Stimulated activated naive CD8-positive, alpha-beta T cell treated with anti-CD3 and anti-CD28 coated beads, Interleukin-15, amount 100 ng/mL, for 72 hours (primary cell): ENCODE results near the gene DPP9.

Source experiments
- ATAC-seq: fragments of 150-1000 bp; cut with Tn5 transposase; 2 replicates; pipeline ENCODE4 v1.10.0; 2021; ENCODE audit warnings: mild to moderate bottlenecking, moderate library complexity
- DNase-seq, 2 donors: peaks; one replicate each; pipeline ENCODE4 v3.0.0; 2021 to 2022
- H3K27ac Mint-ChIP-seq, 2 donors: one replicate each; pipeline ENCODE4 v1.8.0; 2022; ENCODE audit warnings: mild to moderate bottlenecking in 2 of 2, mixed read lengths in 2 of 2, moderate library complexity in 2 of 2
- H3K27me3 Mint-ChIP-seq: one replicate; pipeline ENCODE4 v1.8.0; 2022; ENCODE audit warnings: mixed read lengths
- H3K4me1 Mint-ChIP-seq: one replicate; pipeline ENCODE4 v1.8.0; 2022; ENCODE audit warnings: mild to moderate bottlenecking, mixed read lengths
- H3K4me3 Mint-ChIP-seq, 2 donors: one replicate each; pipeline ENCODE4 v1.8.0; 2022; ENCODE audit warnings: mild to moderate bottlenecking in 2 of 2, mixed read lengths in 2 of 2, moderate library complexity in 1 of 2
- H3K9me3 Mint-ChIP-seq, 2 donors: one replicate each; pipeline ENCODE4 v1.8.0; 2022; ENCODE audit warnings: mixed read lengths in 2 of 2

Gene DPP9

DNA sequence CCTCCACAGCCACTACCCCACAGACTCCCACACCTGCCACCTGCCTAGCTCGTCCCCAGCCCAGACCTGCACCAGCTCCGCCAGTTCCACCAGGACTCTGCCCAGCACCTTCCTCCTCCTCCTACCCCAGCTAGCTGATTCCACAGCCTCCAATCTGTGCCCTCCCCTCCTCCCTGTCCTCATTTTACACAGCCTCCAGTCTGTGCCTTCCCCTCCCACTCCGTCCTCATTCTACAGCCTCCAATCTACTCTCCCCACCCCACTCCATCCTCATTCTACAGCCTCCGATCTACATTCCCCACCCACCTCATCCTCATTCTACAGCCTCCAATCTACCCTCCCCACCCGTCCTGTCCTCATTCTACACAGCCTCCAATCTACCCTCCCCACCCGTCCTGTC is 60.8 kb downstream of the DPP9 start:
- no peaks in the 10 kb centered on the region for H3K9me3 Mint-ChIP-seq
- H3K27me3 Mint-ChIP-seq, result no peaks in the 10 kb centered on the region
- H3K4me1 Mint-ChIP-seq, result peaks cover 15% of the 10 kb centered on the region
- no peak overlapping the region for H3K4me3 Mint-ChIP-seq
- DNase-seq, result no peak
- no peak overlapping the region for H3K27ac Mint-ChIP-seq
- ATAC-seq, result no peak

- peaks cover 15% of the 10 kb centered on the region for H3K4me1 Mint-ChIP-seq
- DNase-seq (no peak), ATAC-seq (no peak)
- no peaks in the 10 kb centered on the region for H3K27me3 Mint-ChIP-seq
- no peaks in the 10 kb centered on the region for H3K9me3 Mint-ChIP-seq
- H3K4me3 Mint-ChIP-seq, result no peak overlapping the region
- peak overlapping the region in 1 of 2 donors; percentile 81 for H3K27ac Mint-ChIP-seq
Measured at GRCh38 chr19:4662020-4662695, 61.5 kb downstream of the DPP9 start.

DNA sequence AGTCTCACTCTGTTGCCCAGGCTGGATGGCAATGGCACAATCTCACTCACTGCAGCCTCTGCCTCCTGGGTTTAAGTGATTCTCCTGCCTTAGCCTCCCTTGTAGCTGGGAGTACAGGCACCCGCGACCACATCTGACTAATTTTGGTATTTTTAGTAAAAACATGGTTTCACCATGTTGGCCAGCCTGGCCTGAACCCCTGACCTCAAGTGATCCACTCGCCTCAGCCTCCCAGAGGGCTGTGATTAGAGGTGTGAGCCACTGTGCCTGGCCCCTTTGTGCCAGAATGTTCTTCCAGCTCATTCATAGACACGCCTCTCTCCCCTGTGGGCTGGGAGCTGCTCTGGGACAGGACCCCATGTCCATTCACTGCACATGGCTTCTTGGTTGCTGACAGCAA is 62.6 kb downstream of the DPP9 start:
- Mint-ChIP-seq H3K4me3 (no peak overlapping the region), H3K9me3 (no peaks in the 10 kb centered on the region), H3K27ac (peak overlapping the region; percentile 78 to 82), H3K4me1 (peaks cover 15% of the 10 kb centered on the region), H3K27me3 (no peaks in the 10 kb centered on the region)
- peak; percentile 32 for ATAC-seq
- DNase-seq, result no peak

- H3K27ac Mint-ChIP-seq, result peak overlapping the region in 1 of 2 donors; percentile 82
- ATAC-seq (peak; percentile 61), DNase-seq (no peak)
- peaks cover 15% of the 10 kb centered on the region for H3K4me1 Mint-ChIP-seq
- H3K27me3 Mint-ChIP-seq, result no peaks in the 10 kb centered on the region
- no peak overlapping the region for H3K4me3 Mint-ChIP-seq
- H3K9me3 Mint-ChIP-seq, result no peaks in the 10 kb centered on the region
Measured at GRCh38 chr19:4660181-4660791, 63.4 kb downstream of the DPP9 start.

DNA sequence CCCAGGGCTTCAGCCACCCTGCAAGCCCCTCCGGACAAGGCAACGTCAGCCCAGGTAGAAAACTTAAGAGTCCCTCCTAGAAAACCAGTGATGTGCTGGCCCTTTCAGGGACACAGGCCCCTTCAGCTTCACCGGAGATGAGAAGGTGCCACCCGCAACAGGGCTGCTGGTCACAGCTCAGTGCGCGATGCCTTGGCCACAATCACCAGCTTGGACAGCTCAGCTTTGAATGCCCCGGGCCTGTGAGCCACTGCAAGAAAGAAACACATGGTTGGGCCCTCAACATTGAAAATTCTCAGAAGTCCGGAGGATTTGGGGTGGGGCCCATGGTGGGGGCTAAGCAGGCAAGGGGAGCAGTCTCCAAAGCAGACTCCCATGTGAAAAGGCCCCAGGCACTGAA is 65.8 kb downstream of the DPP9 start:
- no peak for DNase-seq
- Mint-ChIP-seq H3K27ac (no peak overlapping the region), H3K4me1 (peaks cover 15% of the 10 kb centered on the region), H3K27me3 (no peaks in the 10 kb centered on the region), H3K4me3 (no peak overlapping the region), H3K9me3 (no peaks in the 10 kb centered on the region)
- ATAC-seq, result no peak

GRCh38 chr19:4657262-4657661 is 66.4 kb downstream of the DPP9 start:
- peaks cover 15% of the 10 kb centered on the region for H3K4me1 Mint-ChIP-seq
- ATAC-seq, result no peak

DNA sequence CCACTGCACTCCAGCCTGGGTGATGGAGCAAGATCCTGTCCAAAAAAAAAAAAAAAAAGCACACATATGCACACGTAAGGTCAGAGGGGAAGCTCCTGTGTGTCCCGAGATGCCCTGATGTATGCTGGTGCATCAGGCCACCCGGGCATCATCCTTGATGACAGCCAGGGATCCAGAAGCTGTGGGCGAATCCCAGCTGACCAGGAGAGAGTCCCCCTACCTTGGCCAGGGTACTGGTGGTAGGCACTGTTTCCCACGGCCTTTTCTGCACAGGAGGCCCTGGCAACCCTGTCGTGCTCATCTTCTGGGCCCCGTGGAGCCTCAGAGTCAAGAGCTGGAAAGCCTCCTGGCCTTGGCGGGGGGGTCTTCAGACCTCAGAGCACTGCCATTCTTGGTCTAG is 67.5 kb downstream of the DPP9 start:
- H3K4me1 Mint-ChIP-seq, result peaks cover 8% of the 10 kb centered on the region
- DNase-seq (no peak), ATAC-seq (no peak)
- H3K27me3 Mint-ChIP-seq, result no peaks in the 10 kb centered on the region
- H3K4me3 Mint-ChIP-seq, result no peak overlapping the region
- H3K9me3 Mint-ChIP-seq, result no peaks in the 10 kb centered on the region
- H3K27ac Mint-ChIP-seq, result no peak overlapping the region

More at GRCh38 chr19:4657262-4657661, 66.4 kb downstream of the DPP9 start:
- H3K4me3 Mint-ChIP-seq, result no peak overlapping the region
- H3K9me3 Mint-ChIP-seq, result no peaks in the 10 kb centered on the region
- DNase-seq, result no peak
- peak overlapping the region; percentile 25 to 48 for H3K27ac Mint-ChIP-seq
- H3K27me3 Mint-ChIP-seq, result no peaks in the 10 kb centered on the region

DNA sequence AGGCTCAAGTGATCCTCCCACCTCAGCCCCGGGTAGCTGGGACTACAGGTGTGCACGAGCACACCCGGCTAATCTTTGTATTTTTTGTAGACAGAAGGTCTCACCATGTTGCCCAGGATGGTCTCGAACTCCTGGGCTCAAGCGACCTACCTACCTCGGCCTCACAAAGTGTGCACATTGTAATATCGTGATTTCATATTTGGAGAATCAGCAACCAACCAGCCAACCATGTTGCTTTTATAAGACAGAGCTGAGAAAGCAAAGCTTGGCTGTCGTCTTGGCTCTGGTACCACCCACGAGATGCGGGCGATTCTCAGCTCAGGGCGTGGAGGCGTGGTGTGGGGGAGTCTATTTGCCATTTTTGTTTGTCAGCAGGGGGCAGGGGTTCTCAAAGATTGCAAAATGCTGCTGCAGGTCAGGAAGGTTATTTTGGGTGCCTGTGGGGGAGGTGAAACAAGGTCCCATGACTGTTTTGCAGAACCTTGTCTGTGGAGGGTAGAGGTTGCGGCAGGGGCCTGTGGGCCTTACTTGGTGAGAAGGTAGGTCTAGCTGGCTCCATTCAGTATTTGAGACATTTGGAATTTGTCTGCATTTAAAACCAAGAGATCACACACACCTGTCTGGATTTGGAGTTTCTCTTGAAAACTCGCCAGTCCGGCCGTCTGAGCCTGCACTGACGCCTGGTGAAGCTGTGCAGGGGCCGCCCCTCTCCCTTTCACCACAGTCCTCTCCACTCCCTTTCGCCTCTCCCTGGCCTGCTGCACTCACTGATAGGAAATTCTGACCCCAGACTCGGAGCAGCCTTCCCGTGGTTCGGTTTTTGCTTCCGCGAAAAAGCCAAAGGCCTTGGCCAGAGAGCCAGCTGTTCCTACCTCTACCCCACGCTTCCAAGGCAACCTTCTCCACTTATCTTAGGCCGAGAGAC is 68.9 kb downstream of the DPP9 start:
- ATAC-seq, result no peak

DNA sequence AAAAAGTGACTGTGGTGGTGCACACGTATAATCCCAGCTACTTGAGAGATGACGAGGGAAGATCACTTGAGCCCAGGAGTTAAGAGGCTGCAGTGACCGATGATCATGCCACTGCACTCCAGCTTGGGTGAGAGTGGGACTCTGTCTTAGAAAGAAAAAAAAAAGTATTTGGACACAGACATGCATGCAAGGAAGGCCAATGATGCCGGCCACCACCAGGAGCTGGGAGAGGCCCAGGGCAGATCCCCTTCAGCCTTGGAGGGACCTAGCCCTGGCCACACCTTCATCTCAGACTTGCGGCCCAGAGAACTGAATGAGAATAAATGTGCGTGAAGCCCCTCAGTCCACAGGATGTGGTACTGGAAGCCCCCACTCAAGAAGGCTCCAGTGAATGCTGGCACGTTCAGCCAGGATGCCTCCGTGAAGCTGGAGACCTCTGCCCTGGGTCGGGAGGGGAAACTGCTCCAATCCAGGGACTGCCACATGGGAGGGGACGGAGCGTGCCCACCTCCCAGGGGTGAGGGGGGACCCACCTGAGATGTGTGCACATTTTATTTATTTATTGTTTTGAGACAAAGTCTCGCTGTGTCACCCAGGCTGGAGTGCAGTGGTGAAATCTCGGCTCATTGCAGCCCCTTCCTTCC is 69.7 kb downstream of the DPP9 start:
- H3K4me1 Mint-ChIP-seq, result peaks cover 7% of the 10 kb centered on the region
- no peak for DNase-seq
- no peaks in the 10 kb centered on the region for H3K27me3 Mint-ChIP-seq
- no peak for ATAC-seq
- H3K9me3 Mint-ChIP-seq, result no peaks in the 10 kb centered on the region
- no peak overlapping the region for H3K27ac Mint-ChIP-seq
- H3K4me3 Mint-ChIP-seq, result no peak overlapping the region

More for the DNA sequence above, 68.9 kb downstream of the DPP9 start:
- Mint-ChIP-seq H3K4me3 (no peak overlapping the region), H3K27ac (peak overlapping the region in 1 of 2 donors; percentile 78), H3K9me3 (no peaks in the 10 kb centered on the region), H3K4me1 (peaks cover 1% of the 10 kb centered on the region), H3K27me3 (no peaks in the 10 kb centered on the region)
- no peak for DNase-seq

- ATAC-seq (no peak), DNase-seq (no peak)
- H3K9me3 Mint-ChIP-seq, result no peaks in the 10 kb centered on the region
- peaks cover 17% of the 10 kb centered on the region for H3K4me1 Mint-ChIP-seq
- H3K27me3 Mint-ChIP-seq, result no peaks in the 10 kb centered on the region
- H3K4me3 Mint-ChIP-seq, result no peak overlapping the region
- H3K27ac Mint-ChIP-seq, result no peak overlapping the region
Measured at GRCh38 chr19:4652075-4652474, 71.6 kb downstream of the DPP9 start.

DNA sequence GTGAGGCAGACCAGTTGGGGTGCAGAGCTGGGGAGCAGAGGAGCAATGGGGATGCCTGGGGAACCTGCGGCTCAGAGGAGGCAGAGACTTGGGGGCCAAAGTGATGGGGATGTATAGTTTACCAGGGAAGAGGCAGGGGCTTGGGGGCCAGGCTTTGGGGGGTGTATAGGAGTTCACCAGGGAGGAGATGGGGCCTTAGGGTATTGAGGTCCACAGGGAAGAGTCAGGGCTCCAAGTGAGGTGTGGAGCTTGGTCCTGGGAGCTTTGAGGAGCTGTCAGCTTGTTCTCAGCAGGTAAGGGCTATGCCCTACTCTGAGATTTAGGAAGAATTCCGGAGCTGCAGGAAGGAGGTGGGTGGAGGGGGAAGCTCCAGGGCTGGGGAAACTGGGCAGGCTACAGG is 73.5 kb downstream of the DPP9 start:
- DNase-seq (no peak), ATAC-seq (no peak)
- Mint-ChIP-seq H3K9me3 (no peaks in the 10 kb centered on the region), H3K4me1 (peaks cover 17% of the 10 kb centered on the region), H3K4me3 (no peak overlapping the region), H3K27ac (no peak overlapping the region), H3K27me3 (no peaks in the 10 kb centered on the region)

DNA sequence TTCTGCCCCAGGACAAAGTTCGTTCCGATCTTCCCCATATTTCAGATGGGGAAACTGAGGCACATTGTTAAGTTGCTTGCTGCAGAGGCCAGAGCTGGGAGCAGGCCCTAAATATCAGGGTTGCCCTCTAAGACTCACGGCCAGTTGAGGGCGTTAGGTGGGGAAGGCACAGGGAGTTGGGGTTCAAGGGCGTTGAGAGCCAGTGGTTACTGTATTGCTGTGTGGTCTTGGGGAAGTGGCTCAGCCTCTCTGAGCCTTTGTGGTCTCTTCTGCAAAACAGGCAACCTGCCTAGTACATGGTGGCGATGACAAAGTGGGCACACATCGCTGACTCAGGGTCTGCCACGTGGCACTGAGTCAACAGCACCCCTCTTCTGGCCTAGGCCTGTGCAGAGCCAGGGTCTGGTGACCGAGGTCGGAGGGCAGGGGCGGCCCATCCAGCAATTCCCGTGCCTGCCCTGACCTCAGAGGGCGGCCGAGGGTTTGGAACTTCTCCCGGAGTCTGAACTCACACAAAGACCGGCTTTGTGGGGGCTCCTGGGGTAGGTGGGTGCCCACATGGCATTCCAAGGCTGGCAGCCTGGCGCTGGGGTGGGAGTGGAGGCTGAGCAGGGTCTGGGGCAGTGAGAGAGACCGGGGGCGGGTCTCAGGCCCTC is 74.1 kb downstream of the DPP9 start:
- H3K4me1 Mint-ChIP-seq, result peaks cover 17% of the 10 kb centered on the region
- no peaks in the 10 kb centered on the region for H3K9me3 Mint-ChIP-seq
- no peak for ATAC-seq
- DNase-seq, result no peak
- H3K4me3 Mint-ChIP-seq, result no peak overlapping the region
- peak overlapping the region; percentile 40 to 86 for H3K27ac Mint-ChIP-seq
- H3K27me3 Mint-ChIP-seq, result no peaks in the 10 kb centered on the region

GRCh38 chr19:4647676-4648644 is 75.7 kb downstream of the DPP9 start:
- Mint-ChIP-seq H3K4me3 (no peak overlapping the region), H3K27ac (peak overlapping the region in 1 of 2 donors; percentile 80), H3K4me1 (peaks cover 17% of the 10 kb centered on the region), H3K9me3 (no peaks in the 10 kb centered on the region), H3K27me3 (no peaks in the 10 kb centered on the region)
- ATAC-seq, result no peak
- DNase-seq, result no peak

DNA sequence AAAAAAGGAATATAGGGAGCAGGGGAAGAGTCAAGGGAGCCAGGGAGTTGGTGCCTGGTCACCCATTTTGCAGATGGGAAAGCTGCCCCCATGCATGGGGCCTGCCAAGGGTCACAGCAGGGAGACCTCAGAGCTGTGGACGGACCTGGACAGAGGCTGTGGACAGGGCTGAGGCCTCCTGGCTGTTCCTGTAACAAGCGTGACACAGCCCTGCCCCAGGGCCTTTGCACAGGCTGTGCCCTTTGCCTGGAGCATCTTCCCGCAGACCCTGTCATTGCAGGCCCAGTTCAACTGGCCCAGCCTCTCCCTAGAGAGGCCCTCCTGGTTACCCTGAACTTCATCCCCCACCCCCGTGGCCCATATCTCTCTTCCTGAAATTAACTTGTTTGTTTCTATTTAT is 77.9 kb downstream of the DPP9 start:
- H3K27me3 Mint-ChIP-seq, result no peaks in the 10 kb centered on the region
- H3K4me1 Mint-ChIP-seq, result peaks cover 25% of the 10 kb centered on the region
- no peak overlapping the region for H3K27ac Mint-ChIP-seq
- no peak for DNase-seq
- H3K9me3 Mint-ChIP-seq, result no peaks in the 10 kb centered on the region
- no peak overlapping the region for H3K4me3 Mint-ChIP-seq
- ATAC-seq, result no peak
